ENCODE measurements around the gene KCTD13.

GRCh38 chr16:29901607-29901945 lies 24.4 kb downstream of the KCTD13 start:
- TF ChIP-seq CTCF (IDR thresholded peaks at IDR 0.05) (no peak), POLR2A (IDR thresholded peaks at IDR 0.05; ENCODE audit: low read depth) (no peak), EP300 (IDR thresholded peaks at IDR 0.05) (no peak), POLR2AphosphoS5 (IDR thresholded peaks at IDR 0.05) (no peak)
